ENCODE data around the gene THSD4. TPM values are rescaled to one million over a fixed set of nuclear protein-coding genes. Genes with fewer than 3 reads are reported as not detected.

THSD4 gene
- total RNA-seq, 4 donors from 2014 or later = 39.4 to 232 (median 127) TPM

GRCh38 chr15:71145648-71146047 is 30.4 kb downstream of the THSD4 start:
- 67 to 73% methylated on average over 2 of the region's 2 CpGs for WGBS, 2 donors
- Histone ChIP-seq H3K27ac (peak overlapping the region in 1 of 4 donors; percentile 55), H3K36me3 (no peaks in the 10 kb centered on the region), H3K4me3 (no peak overlapping the region), H3K4me1 (peaks cover 0 to 46% (median 9%) of the 10 kb centered on the region in 3 donors), H3K27me3 (no peaks in the 10 kb centered on the region), H3K9me3 (no peaks in the 10 kb centered on the region)
- intact Hi-C loops (cut with DNase I) = no loop called here
- no peak for DNase-seq
- no peak for TF ChIP-seq CTCF (IDR thresholded peaks at IDR 0.05)
- TF ChIP-seq POLR2A (IDR thresholded peaks at IDR 0.05) = no peak

GRCh38 chr15:71146580-71146982 is 31.3 kb downstream of the THSD4 start:
- WGBS, 2 donors = 37 to 46% methylated on average over 4 of the region's 4 CpGs
- TF ChIP-seq POLR2A (IDR thresholded peaks at IDR 0.05) (no peak), CTCF (IDR thresholded peaks at IDR 0.05) (no peak)
- no peaks in the 10 kb centered on the region for H3K36me3 ChIP-seq
- intact Hi-C loops (cut with DNase I) = no loop called here
- peak overlapping the region in 2 of 4 donors; percentile 8 to 55 for H3K27ac ChIP-seq
- H3K9me3 ChIP-seq = no peaks in the 10 kb centered on the region
- no peak overlapping the region for H3K4me3 ChIP-seq
- peaks cover 0 to 55% (median 11%) of the 10 kb centered on the region in 3 donors for H3K4me1 ChIP-seq
- no peak for DNase-seq
- H3K27me3 ChIP-seq = no peaks in the 10 kb centered on the region

- TF ChIP-seq CTCF (IDR thresholded peaks at IDR 0.05) (no peak), POLR2A (IDR thresholded peaks at IDR 0.05) (no peak)
- intact Hi-C loops (cut with DNase I) = no loop called here
- 88 to 89% methylated on average over 6 of the region's 6 CpGs for WGBS, 2 donors
- no peaks in the 10 kb centered on the region for H3K9me3 ChIP-seq
- H3K4me3 ChIP-seq = no peak overlapping the region
- peaks cover 0 to 53% (median 11%) of the 10 kb centered on the region in 3 donors for H3K4me1 ChIP-seq
- no peak overlapping the region for H3K27ac ChIP-seq
- no peaks in the 10 kb centered on the region for H3K36me3 ChIP-seq
- no peaks in the 10 kb centered on the region for H3K27me3 ChIP-seq
- no peak for DNase-seq
Measured at GRCh38 chr15:71148048-71148447, 32.8 kb downstream of the THSD4 start.

- Histone ChIP-seq H3K36me3 (peaks cover 0 to 2% (median 0%) of the 10 kb centered on the region in 3 donors), H3K9me3 (no peaks in the 10 kb centered on the region), H3K4me3 (no peak overlapping the region), H3K27me3 (no peaks in the 10 kb centered on the region), H3K4me1 (peaks cover 0 to 41% (median 11%) of the 10 kb centered on the region in 3 donors), H3K27ac (peak overlapping the region in 1 of 4 donors; percentile 19)
- 44% methylated on average over 7 of the region's 7 CpGs for WGBS, 2 donors
- DNase-seq = no peak
- intact Hi-C loops (cut with DNase I) = no loop called here
- no peak for TF ChIP-seq CTCF (IDR thresholded peaks at IDR 0.05)
- TF ChIP-seq POLR2A (IDR thresholded peaks at IDR 0.05) = no peak
Measured at GRCh38 chr15:71149646-71150557, 34.6 kb downstream of the THSD4 start.

GRCh38 chr15:71151081-71151480 is 35.8 kb downstream of the THSD4 start:
- Histone ChIP-seq H3K4me1 (peaks cover 0 to 35% (median 11%) of the 10 kb centered on the region in 3 donors), H3K27ac (no peak overlapping the region), H3K36me3 (peaks cover 0 to 13% (median 0%) of the 10 kb centered on the region in 3 donors), H3K4me3 (no peak overlapping the region), H3K27me3 (no peaks in the 10 kb centered on the region), H3K9me3 (no peaks in the 10 kb centered on the region)
- 56 to 73% methylated on average over 2 of the region's 2 CpGs for WGBS, 2 donors
- no peak for TF ChIP-seq POLR2A (IDR thresholded peaks at IDR 0.05)
- TF ChIP-seq CTCF (IDR thresholded peaks at IDR 0.05) = no peak
- intact Hi-C loops (cut with DNase I) = no loop called here
- DNase-seq = no peak
